Activated CD4-positive, alpha-beta T cell treated with anti-CD3 and anti-CD28 coated beads for 4 hours (primary cell): Measurements from ENCODE around the gene GNAO1.
"Not testable (repeated sequence)": the region's sequence is repeated elsewhere in the genome, so short reads cannot be mapped to it uniquely, and the experiment has no call there.

Source experiments
- DNase-seq, 2 donors: peaks; one replicate each; pipeline ENCODE4 v3.0.0-alpha.2; 2020

Gene GNAO1

DNA sequence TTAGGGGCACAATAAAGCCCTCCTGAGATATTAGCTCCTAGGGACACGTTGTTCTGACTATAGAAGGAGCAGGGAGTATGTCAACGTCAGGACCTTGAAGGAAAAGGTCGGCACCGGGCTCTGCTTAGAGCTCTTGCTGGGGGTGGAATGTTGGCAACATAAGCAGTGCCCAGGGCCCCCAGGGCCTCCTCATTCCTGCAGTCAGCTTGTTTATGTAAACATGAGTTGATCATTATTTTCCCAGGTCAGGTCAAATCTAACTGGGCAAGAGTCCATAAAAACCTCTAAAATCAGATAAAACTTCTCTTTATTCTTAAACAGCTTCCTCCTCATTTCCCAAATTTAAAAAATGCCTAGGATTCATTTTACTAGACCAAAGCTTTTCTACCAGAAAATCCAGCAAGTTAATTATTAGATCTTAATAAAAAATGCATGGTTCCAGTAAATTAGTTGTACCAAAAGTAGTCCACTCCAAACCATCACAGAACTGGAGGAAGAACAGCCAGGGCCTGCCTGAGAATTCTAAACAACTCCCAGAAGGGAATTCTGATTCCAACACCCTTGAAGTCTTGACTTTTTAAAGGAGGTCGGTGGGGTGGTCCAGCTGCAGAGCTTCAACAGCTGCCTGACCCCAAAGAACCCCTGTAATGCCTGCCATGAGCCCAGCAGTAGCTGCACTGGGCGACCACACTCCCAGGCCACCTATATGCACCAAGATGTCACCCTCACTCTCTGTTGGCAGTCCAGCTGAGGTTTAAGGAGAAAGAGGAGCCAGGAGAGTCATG is 179.8 kb downstream of the GNAO1 start:
- no peak for DNase-seq

DNA sequence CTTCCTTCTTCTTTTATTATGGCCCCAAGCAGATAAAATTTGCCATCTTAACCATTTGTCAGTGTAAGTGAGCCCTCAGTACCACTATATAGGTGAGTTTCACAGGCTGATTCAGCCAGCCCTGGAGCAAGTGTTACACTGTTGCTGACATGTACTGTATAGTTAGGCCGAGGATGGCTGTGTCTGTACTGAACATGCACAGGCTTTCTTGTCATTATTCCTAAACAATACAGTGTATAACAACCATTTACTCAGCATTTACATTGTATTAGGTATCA is 180.3 kb downstream of the GNAO1 start:
- no peak for DNase-seq

DNA sequence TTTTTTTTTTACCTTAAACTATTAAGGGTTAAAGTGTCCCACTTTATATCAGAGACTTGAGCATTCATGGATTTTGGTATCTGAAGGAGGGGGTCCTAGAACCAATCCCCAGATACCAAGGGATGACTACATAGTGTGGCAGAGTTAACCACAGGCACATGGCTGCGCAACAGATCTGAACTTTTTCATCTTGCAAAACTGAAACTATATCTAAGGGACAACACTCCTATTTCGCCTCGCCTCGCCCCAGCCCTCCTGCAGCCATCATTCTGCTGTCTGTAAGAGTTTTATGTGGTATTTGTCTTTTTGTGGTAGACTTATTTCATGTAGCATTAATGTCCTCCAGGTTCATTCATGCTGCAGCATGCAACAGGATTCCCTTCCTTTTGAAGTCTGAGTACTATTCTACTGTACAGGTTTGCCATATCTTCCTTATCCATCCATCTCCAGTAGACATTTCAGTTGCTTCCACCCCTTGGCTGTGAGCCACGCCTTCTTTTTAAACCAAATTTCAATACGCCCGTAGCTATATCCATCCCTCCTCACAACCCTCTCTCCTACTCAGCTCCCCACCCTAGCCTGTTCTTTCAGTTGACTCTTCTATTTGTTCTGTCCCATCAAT is 180.8 kb downstream of the GNAO1 start:
- no peak for DNase-seq

DNA sequence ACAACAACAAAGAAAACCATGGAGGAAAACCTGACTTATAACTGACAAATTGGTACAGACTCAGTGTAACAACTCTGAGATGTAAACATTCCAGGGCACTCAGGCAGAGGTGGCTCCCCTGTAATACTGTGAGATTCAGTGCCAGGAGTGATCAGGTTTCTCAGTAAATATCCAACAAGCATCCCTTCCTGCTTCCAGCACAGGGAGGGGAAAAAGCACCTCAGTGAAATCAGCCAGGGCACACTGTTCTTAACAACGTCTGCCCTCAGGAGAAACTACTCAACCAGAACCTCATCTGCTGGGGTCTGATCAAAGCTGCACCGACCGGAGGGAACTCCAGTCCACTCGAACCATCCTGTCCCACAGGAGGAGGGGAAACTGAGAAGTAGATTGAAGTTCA is 181.7 kb downstream of the GNAO1 start:
- DNase-seq: no peak

DNA sequence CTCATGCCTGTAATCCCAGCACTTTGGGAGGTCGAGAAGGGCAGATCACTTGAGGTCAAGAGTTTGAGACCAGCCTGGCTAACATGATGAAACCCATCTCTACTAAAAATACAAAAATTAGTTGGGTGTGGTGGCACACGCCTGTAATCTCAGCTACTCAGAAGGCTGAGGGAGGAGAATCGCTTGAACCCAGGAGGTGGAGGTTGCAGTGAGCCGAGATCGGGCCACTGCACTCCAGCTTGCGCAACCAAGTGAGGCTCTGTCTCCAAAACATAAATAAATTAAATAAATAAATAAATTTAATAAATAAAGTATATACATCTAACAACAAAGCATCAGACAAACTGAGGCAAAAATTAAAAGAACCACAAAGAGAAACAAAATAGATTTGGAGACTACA is 184.5 kb downstream of the GNAO1 start:
- DNase-seq: not testable (repeated sequence)

DNA sequence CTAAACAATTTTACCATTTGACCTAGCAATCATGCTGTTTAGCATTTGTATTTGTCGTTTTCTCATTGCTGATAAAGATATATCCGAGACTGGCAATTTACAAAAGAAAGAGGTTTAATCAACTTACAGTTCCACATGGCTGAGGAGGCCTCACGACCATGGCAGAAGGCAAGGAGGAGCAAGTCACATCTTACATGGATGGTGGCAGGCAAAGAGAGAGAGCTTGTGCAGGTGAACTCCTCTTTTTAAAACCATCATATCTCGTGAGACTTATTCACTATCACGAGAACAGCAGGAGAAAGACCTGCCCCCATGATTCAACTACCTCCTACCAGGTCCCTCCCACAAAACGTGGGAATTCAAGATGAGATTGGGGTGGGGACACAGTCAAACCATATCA is 187.8 kb downstream of the GNAO1 start:
- DNase-seq: not testable (repeated sequence)

DNA sequence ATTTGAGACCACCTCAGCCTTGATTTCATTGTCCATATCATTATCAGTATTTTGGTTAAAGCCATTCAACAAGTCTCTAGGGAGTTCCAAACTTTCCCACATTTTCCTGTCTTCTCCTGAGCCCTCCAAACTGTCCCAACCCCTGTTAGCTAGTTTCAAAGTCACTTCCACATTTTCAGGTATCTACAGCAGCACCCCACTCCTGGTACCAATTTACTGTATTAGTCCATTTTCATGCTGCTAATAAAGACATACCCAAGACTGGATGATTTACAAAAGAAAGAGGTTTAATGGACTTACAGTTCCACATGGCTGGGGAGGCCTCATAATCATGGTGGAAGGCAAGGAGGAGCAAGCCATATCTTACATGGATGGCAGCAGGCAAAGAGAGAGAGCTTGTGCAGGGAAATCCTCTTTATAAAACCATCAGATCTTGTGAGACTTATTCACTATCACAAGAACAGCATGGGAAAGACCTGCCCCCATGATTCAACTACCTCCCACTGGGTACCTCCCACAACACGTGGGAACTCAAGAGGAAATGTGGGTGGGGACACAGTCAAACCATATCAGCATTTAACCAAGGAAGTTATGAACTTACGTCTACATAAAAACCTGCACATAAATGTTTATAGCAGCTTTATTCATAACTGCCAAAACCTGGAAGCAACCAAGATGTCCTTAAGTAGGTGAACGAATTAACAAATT is 189.6 kb downstream of the GNAO1 start:
- not testable (repeated sequence) for DNase-seq

DNA sequence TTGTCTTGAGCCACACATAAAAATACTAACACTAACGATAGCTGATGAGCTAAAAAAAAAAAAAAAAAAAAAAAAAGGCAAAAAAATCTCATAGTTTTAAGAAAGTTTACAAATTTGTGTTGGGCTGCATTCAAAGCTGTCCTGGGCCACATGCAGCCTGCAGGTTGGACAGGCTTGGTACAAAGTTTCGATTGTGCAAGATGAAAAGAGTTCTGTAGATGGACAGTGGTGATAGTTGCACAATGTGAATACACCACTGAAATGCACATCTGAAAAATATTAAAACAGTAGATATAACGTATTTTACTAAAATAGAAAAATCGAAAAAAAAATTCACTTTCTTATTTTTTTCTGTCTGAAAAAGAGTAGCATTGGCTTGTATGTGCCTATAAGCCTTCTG is 191.2 kb downstream of the GNAO1 start:
- no peak for DNase-seq

DNA sequence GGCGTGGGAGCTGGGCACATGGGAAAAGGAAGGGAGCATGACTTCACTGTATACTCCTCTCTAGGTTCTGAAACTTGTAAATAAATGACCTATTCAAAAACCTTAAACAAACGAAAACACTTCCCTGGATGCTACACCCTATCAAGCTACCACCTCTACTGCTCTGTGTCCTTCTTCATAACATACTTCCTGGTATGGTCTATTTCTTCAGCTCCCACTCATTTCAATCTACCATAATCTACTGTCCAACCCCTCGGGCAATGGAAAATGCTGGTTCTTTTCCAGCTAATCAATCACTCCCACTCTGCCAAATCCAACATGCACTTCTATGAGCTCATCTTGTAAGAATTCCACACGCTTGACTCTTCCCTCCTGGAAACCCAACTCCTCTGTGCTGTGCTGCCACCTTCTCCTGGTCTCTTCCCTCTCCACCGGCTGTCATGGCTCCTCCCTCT is 191.6 kb downstream of the GNAO1 start:
- DNase-seq: no peak

DNA sequence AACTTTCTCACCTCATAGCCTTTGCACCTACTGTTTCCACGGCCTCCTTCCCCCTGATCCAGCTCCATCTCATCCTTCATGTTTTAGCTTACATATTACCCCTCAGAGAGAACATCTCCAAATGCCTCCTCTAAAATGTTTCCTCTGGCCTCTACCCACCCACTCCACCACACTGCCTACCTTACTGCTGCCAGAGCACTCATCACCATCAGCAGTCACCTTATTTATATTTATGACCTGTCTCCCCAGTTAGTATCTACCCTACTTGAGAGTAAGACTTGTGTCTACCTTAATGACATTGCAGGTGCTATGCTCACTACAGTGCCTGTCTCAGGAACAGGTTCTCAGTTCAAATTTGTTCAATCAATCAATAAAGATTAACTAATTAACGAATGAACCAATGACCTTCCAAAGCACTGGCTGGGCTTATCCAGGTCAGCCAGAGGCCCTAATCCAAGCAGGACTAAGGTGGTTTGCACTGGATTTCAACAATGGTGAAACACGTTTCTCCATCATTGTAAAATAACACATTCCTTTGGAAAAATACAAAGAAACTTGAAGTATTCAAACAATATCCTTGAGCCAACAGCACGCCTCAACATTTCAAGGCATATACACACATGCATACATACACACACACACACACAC is 192.9 kb downstream of the GNAO1 start:
- no peak for DNase-seq

DNA sequence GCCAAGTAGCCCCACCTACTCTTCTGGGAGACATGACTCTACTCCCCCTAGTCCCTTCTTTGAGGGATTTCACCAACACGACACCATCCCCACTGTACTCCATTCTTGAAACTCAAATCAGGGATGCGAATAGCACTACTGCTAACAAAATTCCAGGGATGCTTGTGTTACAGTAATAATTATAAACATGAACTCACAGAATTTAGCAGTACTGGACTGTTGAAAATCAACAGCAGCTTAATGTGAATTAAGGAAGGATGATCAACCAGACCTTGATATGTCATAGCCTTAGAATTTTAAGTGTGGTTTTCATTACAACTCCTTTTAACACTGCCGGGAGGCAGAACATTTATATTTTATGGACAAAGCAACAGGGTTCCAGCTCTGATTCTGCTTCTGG is 196.1 kb downstream of the GNAO1 start:
- DNase-seq: no peak

DNA sequence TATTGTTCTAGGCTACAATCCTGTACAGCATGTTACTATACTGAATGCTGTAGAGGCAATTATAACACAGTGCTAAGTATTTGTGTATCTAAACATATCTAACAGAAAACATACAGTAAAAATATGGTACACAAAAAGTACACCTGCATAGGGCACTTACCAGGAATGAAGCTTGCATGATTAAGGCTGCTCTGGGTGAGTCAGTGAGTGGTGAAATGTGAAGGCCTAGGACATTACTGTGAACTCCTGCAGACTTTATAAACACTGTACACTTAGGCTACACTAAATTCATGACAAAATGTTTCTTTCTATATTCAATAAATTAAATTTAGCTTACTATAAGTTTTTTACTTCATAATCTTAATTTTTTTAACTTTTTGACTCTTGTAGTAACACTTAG is 196.9 kb downstream of the GNAO1 start:
- DNase-seq: no peak

DNA sequence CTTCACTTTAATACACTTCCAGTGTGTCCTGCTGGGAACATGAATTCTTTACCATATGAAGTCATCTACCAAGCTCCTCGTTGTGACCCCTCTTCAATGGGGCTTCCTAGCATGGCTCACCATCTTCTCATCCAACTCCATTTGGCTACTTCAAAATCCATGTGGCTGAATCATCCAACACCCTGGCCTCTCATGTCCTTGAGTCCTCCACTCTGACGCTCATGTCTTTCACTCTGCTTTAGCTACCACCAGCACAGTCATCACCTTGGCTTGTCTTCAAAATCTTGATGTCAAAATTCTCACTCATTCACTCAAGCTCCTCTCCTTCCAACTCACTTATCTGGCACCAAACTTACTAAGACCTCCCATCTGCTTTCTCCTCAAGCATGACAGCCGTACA is 198.3 kb downstream of the GNAO1 start:
- no peak for DNase-seq

DNA sequence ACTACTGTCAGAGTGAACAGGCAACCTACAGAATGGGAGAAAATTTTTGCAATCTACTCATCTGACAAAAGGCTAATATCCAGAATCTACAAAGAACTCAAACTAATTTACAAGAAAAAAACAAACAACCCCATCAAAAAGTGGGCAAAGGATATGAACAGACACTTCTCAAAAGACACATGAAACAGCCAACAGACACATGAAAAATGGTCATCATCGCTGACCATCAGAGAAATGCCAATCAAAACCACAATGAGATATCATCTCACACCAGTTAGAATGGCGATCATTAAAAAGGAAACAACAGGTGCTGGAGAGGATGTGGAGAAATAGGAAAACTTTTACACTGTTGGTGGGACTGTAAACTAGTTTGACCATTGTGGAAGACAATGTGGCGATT is 205.4 kb downstream of the GNAO1 start:
- not testable (repeated sequence) for DNase-seq

DNA sequence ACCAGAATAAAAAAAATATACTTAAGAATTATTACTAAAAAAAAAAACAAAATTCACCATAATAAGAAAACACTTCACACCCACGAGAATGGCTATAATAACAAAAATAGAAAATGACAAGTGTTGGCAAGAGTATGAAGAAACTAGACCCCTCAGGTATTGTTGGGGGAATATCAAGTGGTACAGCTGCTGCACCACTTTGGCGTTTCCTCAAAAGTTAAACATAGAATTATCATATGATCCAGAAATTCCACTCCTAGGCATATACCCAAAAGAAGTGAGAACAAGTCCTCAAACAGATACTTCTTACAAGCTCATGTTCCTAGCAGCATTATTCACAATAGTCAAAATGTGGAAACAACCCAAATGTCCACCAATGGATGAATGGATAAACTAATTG is 207.8 kb downstream of the GNAO1 start:
- no peak for DNase-seq

DNA sequence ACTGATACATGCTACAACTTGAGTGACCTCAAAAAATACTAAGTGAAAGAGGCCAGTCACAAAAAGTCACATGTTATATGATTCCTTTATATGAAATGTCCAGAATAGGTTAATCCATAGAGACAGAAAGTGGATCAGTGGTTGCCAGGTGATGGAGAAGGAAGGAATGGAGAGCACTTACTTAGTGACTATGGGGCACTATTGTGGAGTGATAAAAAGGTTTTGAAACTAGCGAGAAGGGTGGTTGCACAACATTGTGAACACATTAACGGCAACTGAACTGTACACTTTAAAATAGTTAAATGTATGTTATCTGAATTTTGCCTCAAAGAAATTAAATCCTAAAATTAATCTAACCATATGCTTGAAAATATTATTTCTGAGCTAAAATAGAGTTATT is 208.2 kb downstream of the GNAO1 start:
- DNase-seq: no peak

DNA sequence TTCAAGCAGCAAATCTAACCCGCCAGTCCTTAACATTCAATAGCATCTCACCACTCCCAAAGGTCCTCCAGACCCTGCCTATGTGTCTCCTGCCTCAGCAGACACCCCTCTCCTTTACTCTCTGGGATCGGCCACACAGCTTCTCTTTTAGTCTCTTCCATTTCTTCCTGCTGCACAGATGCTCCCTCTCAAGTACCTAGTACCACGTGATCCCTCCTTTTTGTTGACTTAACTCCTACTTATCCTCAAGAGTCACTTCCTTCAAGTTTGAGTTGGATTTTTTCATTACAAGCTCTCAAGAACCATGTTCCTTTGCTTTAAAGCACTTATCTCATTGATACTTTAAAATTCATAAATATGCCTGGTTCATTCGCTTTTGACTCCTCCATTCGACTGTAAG is 209.2 kb downstream of the GNAO1 start:
- no peak for DNase-seq

DNA sequence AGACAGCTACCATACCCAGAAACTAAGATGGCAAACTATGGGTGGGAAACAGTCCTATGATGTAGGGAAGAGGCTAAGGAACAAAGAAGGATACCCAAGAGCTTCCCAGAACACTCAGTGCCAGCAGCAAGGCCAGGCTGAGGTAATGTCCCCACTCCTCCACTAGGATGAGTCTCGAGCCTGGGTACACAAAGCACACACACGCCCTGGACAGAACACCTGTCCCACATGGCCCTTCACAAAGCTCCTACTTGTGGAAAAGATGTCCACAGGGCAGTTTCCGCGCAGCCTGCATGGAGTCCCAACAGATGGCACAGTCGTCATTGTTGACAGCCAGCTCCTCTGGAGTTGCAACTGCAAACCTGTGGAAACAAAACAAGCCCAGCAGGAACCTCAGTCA is 210.2 kb downstream of the GNAO1 start:
- no peak for DNase-seq

DNA sequence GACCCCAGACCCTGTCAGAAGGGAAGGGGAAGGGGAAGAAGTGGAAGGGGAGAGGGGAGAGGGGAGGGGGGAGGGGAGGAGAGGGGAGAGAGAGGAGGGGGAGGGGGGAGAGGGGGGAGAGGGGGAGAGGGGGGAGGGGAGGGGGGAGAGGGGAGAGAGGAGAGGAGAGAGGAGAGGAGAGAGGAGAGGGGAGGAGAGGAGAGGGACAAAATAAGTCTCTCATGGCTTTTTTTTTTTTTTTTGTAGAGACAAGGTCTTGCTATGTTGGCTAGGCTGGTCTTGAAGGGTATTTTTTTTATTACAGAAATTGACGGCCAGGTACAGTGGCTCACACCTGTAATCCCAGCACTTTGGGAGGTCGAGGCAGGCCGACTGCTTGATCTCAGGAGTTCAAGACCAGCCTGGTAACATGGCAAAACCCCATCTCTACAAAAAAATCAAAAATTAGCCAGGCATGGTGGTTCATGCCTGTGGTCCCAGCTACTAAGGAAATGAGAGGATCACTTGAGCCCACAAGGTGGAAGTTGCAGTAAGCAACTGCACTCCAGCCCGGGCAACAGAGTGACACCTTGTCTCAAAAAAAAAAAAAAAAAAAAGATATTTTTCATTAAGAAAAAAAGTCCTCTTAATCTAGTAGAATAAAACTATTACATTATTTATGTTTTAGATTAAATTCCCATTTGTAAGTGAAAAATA is 214.8 kb downstream of the GNAO1 start:
- no peak for DNase-seq
